ENCODE measurements around the gene FAF1.

DNA sequence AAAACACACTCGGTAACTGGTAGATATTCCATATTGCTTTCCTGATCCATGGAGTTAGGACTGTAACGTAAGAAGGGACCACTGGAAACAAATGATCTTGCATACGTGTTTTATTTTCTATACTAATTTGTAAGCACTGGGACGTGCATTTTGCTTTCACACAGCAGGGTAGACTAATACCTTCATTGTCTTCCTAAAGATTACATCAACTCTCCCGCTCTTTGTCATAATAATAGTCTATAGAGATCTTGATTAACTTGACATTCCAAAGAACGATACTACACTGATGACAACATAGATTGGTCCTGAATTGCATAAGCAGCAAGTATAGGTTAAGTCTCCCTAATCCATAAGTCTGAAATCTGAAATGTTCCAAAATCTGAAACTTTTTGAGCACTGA lies 166.5 kb downstream of the FAF1 start:
- TF ChIP-seq EZH2 (IDR thresholded peaks at IDR 0.05; ENCODE audit: insufficient read depth, poor library complexity, severe bottlenecking) (no peak), EZH2phosphoT487 (IDR thresholded peaks at IDR 0.05; ENCODE audit: insufficient read depth, low read depth) (no peak)

All from GM23248 (cell line).